Upper lobe of left lung (tissue), 4 donors: ENCODE data around the gene NECTIN2.

ENCODE experiments used
- POLR2A ChIP-seq, 4 donors: fragments of 450-650 bp; IDR thresholded peaks; one replicate each; pipeline ENCODE4 v1.5.1; 2016 to 2017; ENCODE audit warnings: antibody characterized with exemption in 4 of 4, mild to moderate bottlenecking in 2 of 4
- TF ChIP-seq, protein P1 (sequence below), 6 experiments: fragments of 450-650 bp in 4 of 6; fragments of 200-600 bp in 2 of 6; sonication (generic) in 2 of 6; IDR thresholded peaks; one replicate each; pipeline ENCODE4 v1.5.1; 2016 to 2019; ENCODE audit warnings: antibody characterized with exemption in 6 of 6

DNA sequence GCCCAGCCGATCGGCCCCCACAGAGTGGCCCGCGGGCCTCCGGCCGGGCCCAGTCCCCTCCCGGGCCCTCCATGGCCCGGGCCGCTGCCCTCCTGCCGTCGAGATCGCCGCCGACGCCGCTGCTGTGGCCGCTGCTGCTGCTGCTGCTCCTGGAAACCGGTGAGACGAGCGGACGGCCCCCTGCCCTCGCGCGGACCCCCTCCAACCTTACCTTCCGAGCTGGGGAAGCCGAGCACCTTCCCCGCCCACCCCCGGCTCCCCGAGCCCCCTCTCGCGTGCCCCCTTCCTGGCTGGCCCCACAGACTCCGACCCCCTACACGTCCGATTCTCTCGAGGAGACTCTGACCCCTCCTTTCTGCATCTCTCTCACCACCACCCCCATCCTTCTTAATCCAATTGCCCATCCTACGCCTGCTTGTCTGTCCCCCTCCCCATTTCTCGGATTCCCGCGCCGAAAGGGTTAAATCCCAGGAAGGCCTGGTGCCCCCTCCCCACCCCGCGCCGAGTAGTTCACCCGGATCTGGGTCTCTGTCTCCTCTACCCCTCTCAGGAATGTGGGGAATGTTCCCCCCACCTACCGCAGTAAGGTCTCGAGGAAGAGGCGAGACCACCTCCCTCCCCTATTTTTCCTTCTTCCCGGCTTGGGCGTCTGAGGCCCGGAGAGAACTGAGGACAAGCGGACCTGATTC, 502 bp downstream of the NECTIN2 start:
- TF ChIP-seq, protein P1, sequence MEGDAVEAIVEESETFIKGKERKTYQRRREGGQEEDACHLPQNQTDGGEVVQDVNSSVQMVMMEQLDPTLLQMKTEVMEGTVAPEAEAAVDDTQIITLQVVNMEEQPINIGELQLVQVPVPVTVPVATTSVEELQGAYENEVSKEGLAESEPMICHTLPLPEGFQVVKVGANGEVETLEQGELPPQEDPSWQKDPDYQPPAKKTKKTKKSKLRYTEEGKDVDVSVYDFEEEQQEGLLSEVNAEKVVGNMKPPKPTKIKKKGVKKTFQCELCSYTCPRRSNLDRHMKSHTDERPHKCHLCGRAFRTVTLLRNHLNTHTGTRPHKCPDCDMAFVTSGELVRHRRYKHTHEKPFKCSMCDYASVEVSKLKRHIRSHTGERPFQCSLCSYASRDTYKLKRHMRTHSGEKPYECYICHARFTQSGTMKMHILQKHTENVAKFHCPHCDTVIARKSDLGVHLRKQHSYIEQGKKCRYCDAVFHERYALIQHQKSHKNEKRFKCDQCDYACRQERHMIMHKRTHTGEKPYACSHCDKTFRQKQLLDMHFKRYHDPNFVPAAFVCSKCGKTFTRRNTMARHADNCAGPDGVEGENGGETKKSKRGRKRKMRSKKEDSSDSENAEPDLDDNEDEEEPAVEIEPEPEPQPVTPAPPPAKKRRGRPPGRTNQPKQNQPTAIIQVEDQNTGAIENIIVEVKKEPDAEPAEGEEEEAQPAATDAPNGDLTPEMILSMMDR (IDR thresholded peaks at IDR 0.05) = no peak
- no peak for TF ChIP-seq POLR2A (IDR thresholded peaks at IDR 0.05)
